ENCODE data around the gene TLE4.

- TF ChIP-seq GATA2 (IDR thresholded peaks at IDR 0.05; ENCODE audit: low read depth, low read length), result no peak
- TF ChIP-seq GATA3 (IDR thresholded peaks at IDR 0.05; ENCODE audit: low read depth, low read length), result no peak
Measured at GRCh38 chr9:79694676-79695400, 123.1 kb downstream of the TLE4 start.

Data from SH-SY5Y (cell line).